ENCODE results near the gene CLIP1.
"Not testable (repeated sequence)": the region's sequence is repeated elsewhere in the genome, so short reads cannot be mapped to it uniquely, and the experiment has no call there.

Gene CLIP1

DNA sequence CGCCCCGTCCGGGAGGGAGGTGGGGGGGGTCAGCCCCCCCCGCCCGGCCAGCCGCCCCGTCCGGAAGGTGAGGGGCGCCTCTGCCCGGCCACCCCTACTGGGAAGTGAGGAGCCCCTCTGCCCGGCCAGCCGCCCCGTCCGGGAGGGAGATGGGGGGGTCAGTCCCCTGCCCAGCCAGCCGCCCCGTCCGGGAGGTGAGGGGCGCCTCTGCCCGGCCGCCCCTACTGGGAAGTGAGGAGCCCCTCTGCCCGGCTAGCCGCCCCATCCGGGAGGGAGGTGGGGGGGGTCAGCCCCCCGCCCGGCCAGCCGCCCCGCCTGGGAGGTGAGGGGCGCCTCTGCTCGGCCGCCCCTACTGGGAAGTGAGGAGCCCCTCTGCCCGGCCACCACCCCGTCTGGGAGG, 64.9 kb downstream of the CLIP1 start:
- H3K4me3 ChIP-seq (ENCODE audit: low read length); H3F3A ChIP-seq (ENCODE audit: insufficient read depth, low read length); H3K9me3 ChIP-seq (replicated peaks; ENCODE audit: insufficient read depth, low read length); H3K9me2 ChIP-seq (replicated peaks; ENCODE audit: insufficient read depth, low read length); H2AFZ ChIP-seq (ENCODE audit: low read length); H3K4me1 ChIP-seq (ENCODE audit: low read length); H3K9ac ChIP-seq (ENCODE audit: low read length); H3K36me3 ChIP-seq (replicated peaks; ENCODE audit: insufficient read depth, low read length); H4K20me1 ChIP-seq (ENCODE audit: insufficient read depth, low read length); H3K79me2 ChIP-seq (ENCODE audit: low read length); DNase-seq; H3K27me3 ChIP-seq (replicated peaks; ENCODE audit: insufficient read depth, low read length); H3K27ac ChIP-seq (ENCODE audit: low read length); H3K4me2 ChIP-seq (ENCODE audit: low read depth, low read length): not testable (repeated sequence)

DNA sequence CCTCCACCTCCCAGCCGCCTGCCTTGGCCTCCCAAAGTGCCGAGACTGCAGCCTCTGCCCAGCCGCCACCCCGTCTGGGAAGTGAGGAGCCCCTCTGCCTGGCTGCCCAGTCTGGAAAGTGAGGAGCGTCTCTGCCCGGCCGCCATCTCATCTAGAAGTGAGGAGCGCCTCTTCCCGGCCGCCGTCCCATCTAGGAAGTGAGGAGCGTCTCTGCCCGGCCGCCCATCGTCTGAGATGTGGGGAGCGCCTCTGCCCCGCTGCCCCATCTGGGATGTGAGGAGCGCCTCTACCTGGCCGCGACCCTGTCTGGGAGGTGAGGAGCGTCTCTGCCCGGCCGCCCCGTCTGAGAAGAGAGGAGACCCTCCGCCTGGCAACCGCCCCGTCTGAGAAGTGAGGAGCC, 65.5 kb downstream of the CLIP1 start:
- DNase-seq; H2AFZ ChIP-seq (ENCODE audit: low read length); H3K27ac ChIP-seq (ENCODE audit: low read length); H3K79me2 ChIP-seq (ENCODE audit: low read length); H3K27me3 ChIP-seq (replicated peaks; ENCODE audit: insufficient read depth, low read length); H3K9me2 ChIP-seq (replicated peaks; ENCODE audit: insufficient read depth, low read length); H3K4me1 ChIP-seq (ENCODE audit: low read length); H3K4me2 ChIP-seq (ENCODE audit: low read depth, low read length); H3K36me3 ChIP-seq (replicated peaks; ENCODE audit: insufficient read depth, low read length); H3K4me3 ChIP-seq (ENCODE audit: low read length); H3K9me3 ChIP-seq (replicated peaks; ENCODE audit: insufficient read depth, low read length); H4K20me1 ChIP-seq (ENCODE audit: insufficient read depth, low read length); H3F3A ChIP-seq (ENCODE audit: insufficient read depth, low read length); H3K9ac ChIP-seq (ENCODE audit: low read length): not testable (repeated sequence)

GRCh38 chr12:122356192-122356635, 66.3 kb downstream of the CLIP1 start:
- no peaks in the 10 kb centered on the region for H3K79me2 ChIP-seq (ENCODE audit: low read length)
- H4K20me1 ChIP-seq (ENCODE audit: insufficient read depth, low read length) = no peaks in the 10 kb centered on the region
- no peaks in the 10 kb centered on the region for H3K27me3 ChIP-seq (replicated peaks; ENCODE audit: insufficient read depth, low read length)
- peak; percentile 61 for TF ChIP-seq CTCF (IDR thresholded peaks at IDR 0.05; ENCODE audit: low read length)
- no peak for TF ChIP-seq EZH2 (optimal IDR thresholded peaks at IDR 0.05; ENCODE audit: low read depth, low read length)
- H3K4me1 ChIP-seq (ENCODE audit: low read length) = no peaks in the 10 kb centered on the region
- no peak overlapping the region for H3K4me3 ChIP-seq (ENCODE audit: low read length)
- peak; percentile 38 for DNase-seq
- H3K27ac ChIP-seq (ENCODE audit: low read length) = no peak overlapping the region
- H3K9me3 ChIP-seq (replicated peaks; ENCODE audit: insufficient read depth, low read length) = no peaks in the 10 kb centered on the region
- H3K4me2 ChIP-seq (ENCODE audit: low read depth, low read length) = no peak overlapping the region
- no peaks in the 10 kb centered on the region for H3F3A ChIP-seq (ENCODE audit: insufficient read depth, low read length)
- no peaks in the 10 kb centered on the region for H3K36me3 ChIP-seq (replicated peaks; ENCODE audit: insufficient read depth, low read length)
- no peaks in the 10 kb centered on the region for H3K9me2 ChIP-seq (replicated peaks; ENCODE audit: insufficient read depth, low read length)
- H2AFZ ChIP-seq (ENCODE audit: low read length) = no peak overlapping the region
- H3K9ac ChIP-seq (ENCODE audit: low read length) = no peak overlapping the region

DNA sequence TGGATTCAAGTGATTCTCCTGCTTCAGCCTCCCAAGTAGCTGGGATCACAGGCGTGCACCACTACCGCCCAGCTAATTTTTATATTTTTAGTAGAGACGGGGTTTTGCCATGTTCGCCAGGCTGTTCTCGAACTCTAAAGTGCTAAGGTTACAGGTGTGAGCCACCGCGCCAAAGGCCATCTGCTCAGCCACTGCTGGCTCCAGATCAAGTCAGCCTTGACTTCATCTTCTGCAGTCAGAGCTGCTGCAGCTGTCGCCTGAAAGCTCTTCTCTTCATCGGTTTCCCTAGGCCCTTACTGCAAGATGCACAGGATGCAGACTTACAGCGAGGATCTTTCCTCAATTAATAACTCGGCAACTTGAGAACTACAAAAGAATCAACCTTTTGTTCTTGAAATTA, 66.8 kb downstream of the CLIP1 start:
- H2AFZ ChIP-seq (ENCODE audit: low read length) = no peak overlapping the region

More for the DNA sequence above, 66.8 kb downstream of the CLIP1 start:
- no peak for DNase-seq
- Histone ChIP-seq H3K4me1 (ENCODE audit: low read length) (no peaks in the 10 kb centered on the region), H3F3A (ENCODE audit: insufficient read depth, low read length) (no peaks in the 10 kb centered on the region), H3K9me3 (replicated peaks; ENCODE audit: insufficient read depth, low read length) (no peaks in the 10 kb centered on the region), H3K9ac (ENCODE audit: low read length) (no peak overlapping the region), H3K27me3 (replicated peaks; ENCODE audit: insufficient read depth, low read length) (no peaks in the 10 kb centered on the region), H3K4me3 (ENCODE audit: low read length) (no peak overlapping the region), H3K27ac (ENCODE audit: low read length) (no peak overlapping the region), H3K79me2 (ENCODE audit: low read length) (no peaks in the 10 kb centered on the region), H3K36me3 (replicated peaks; ENCODE audit: insufficient read depth, low read length) (no peaks in the 10 kb centered on the region), H3K4me2 (ENCODE audit: low read depth, low read length) (no peak overlapping the region), H3K9me2 (replicated peaks; ENCODE audit: insufficient read depth, low read length) (no peaks in the 10 kb centered on the region), H4K20me1 (ENCODE audit: insufficient read depth, low read length) (no peaks in the 10 kb centered on the region)
- no peak for TF ChIP-seq EZH2phosphoT487 (IDR thresholded peaks at IDR 0.05; ENCODE audit: low read length)
- TF ChIP-seq CTCF (IDR thresholded peaks at IDR 0.05; ENCODE audit: low read length) = no peak
- TF ChIP-seq EZH2 (optimal IDR thresholded peaks at IDR 0.05; ENCODE audit: low read depth, low read length) = no peak
